Astrocyte of the cerebellum (primary cell): ENCODE measurements around the gene TRPC4.

Experiments used
- DNase-seq: peaks from one replicate; pipeline ENCODE4 v3.0.0-alpha.2; 2011; ENCODE audit warnings: low read depth
- H3K4me3 ChIP-seq: 2 replicates; pipeline ENCODE4 v1.5.1; 2011; ENCODE audit warnings: mild to moderate bottlenecking, low read depth, low read length, moderate library complexity
- in situ Hi-C: cut with HindIII; loops from 2 replicates; pipeline ENCODE4 v1.10.0; 2017; ENCODE audit warnings: low sequenced_read_pairs
- TF ChIP-seq, protein P1 (sequence below): IDR thresholded peaks from 2 replicates; pipeline ENCODE4 v1.5.1; 2012; ENCODE audit warnings: low read length, low read depth, moderate library complexity, mild to moderate bottlenecking; ENCODE audit errors: missing control alignments

TRPC4 gene

DNA sequence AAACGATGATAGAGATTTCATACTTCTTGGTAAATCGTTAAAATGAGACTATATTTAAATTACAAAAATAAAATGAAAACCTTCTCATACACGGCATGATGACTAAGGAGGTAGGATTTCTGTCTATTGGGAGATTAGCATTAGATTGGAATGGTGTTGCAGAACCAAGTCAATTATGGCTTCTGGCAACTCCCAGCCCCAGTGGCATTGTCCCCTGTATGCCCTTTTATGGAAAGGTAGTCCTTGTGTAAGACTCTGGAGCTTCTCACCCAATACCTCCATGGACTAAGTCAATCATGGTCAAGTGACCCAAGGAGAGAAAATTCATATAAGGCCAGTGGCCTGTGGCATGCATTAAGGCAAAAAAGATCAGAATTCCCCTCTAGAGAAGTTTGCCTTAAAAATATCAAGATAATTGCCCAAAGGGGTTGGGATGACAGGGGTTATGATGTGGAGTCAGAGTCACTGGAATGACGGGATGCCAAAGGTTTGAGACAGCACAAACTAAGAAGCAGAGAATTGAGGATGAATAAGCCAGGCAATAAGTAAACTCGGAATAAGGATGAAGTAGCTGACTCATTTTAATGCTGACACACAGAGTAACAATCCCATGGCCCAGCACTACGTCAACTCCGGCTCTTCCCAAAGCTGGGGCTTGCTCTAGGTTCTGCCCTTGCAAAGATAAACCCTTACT lies 213.2 kb downstream of the TRPC4 start:
- in situ Hi-C loops = no loop called here
- H3K4me3 ChIP-seq = no peak overlapping the region
- TF ChIP-seq, protein P1, sequence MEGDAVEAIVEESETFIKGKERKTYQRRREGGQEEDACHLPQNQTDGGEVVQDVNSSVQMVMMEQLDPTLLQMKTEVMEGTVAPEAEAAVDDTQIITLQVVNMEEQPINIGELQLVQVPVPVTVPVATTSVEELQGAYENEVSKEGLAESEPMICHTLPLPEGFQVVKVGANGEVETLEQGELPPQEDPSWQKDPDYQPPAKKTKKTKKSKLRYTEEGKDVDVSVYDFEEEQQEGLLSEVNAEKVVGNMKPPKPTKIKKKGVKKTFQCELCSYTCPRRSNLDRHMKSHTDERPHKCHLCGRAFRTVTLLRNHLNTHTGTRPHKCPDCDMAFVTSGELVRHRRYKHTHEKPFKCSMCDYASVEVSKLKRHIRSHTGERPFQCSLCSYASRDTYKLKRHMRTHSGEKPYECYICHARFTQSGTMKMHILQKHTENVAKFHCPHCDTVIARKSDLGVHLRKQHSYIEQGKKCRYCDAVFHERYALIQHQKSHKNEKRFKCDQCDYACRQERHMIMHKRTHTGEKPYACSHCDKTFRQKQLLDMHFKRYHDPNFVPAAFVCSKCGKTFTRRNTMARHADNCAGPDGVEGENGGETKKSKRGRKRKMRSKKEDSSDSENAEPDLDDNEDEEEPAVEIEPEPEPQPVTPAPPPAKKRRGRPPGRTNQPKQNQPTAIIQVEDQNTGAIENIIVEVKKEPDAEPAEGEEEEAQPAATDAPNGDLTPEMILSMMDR = no peak
- DNase-seq = peak; percentile 38

DNA sequence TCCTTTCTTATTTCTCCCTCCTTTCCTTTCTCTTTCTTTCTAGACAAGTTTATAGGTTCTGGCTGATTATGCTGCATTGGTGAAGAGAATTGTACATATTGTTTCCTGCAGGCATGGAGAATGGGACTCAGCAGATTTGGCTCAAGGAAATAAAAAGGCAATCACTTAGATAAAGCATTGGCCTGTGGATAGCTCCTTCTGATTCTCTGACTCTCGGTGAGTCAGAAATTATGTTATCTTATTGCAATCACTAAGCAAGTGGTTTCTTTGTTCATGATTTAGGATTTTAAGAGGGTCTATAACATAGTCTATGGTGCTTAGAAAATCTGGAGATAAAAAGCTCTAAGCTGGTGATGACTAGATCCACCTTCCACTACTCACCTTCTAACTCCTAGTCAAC lies 217.0 kb downstream of the TRPC4 start:
- DNase-seq = no peak
- no peak overlapping the region for H3K4me3 ChIP-seq
- in situ Hi-C loops = no loop called here
- TF ChIP-seq, protein P1 = no peak

DNA sequence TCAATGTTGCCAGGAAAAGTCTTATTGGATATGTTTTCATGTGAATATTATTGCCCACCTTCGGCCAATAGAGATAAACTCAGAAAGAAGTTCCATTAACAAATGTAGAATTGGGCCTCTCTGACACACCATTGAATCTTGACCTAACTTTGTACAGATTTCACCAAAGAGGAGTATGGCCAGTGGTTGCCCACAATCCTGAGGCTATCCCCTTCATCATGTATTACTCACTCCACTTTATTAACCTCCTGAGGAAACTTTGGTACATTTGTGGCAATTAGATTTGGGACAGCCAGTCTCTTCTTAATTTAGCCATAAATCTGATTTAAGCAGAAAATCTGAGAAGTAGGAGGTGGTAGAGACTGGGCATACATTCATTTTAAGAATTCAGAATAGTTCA lies 217.7 kb downstream of the TRPC4 start:
- no peak overlapping the region for H3K4me3 ChIP-seq
- no peak for DNase-seq
- TF ChIP-seq, protein P1 = no peak
- in situ Hi-C loops = no loop called here

DNA sequence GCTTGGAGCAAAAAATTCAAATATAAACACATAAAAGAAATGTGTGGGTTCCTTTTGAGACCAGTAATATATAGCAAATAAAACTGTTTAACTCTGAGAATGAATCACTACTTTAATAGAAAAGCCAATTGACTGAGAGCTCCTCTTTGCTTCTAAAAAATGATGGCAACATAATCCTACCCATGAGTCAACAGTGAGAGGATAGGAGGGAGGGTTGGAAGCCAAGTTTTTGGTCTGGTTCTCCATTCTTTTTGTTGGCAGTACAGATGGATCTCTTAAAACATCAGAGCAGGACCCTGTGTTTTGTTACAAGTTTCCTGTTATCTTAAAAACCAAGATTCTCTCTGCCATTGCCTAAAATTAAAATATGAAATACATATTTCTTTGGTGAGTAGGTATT lies 221.0 kb downstream of the TRPC4 start:
- TF ChIP-seq, protein P1 = no peak
- H3K4me3 ChIP-seq = no peak overlapping the region
- peak; percentile 27 for DNase-seq
- in situ Hi-C loops = no loop called here

DNA sequence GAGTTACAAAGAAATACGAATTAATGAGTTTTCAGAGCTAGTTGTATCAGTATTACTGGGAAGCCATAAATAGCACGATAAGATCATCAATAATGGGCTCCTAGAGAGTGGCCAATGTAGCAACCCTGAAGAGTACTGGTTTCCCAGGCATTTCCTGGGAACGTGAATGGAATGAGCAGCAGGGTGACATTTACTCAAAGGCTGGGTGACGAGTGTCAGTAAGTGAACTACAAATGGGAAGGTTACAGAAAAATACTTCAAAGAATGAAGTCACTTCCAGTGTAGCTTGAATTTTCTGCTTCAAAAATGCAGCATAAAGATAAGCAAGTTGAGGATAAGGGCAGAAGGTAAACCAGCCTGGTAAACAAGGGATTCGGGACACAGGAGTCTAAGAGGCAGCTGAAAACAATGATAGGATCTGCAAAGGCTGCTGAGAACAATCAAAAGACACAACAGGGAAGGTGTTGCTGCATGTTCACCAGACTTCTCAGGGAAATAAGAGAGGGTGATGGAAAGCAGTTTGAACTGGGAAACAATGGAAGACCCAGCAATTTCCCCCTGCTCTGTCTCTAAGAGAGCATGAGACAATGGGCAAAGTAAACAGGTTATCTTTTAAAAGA lies 222.4 kb downstream of the TRPC4 start:
- no peak overlapping the region for H3K4me3 ChIP-seq
- TF ChIP-seq, protein P1 = no peak
- in situ Hi-C loops = no loop called here
- DNase-seq = no peak

DNA sequence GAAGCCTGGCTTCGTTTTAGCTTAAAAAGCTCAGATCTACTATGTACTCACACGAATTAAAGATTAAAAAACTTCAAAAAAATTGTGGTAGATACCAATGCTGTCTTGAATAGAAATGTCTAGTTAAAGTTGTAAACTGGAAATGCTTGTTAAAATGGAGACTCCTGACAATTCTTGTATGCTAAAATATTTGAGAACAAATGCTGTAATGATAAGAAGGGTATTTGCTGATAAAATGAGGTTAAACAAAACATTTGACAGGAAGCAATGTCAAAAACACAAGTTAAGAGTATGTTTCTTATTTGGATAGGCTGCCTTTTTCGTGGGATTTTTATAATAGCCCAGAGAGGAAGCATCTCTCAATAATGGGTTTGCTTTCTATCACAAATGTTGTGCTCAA lies 223.0 kb downstream of the TRPC4 start:
- in situ Hi-C loops = no loop called here
- TF ChIP-seq, protein P1 = no peak
- no peak for DNase-seq
- H3K4me3 ChIP-seq = no peak overlapping the region
